Posterior vena cava (tissue), 2 donors: Measurements from ENCODE around the gene PDGFA. TPM values are rescaled to one million over a fixed set of nuclear protein-coding genes. Genes with fewer than 3 reads are reported as not detected.

ENCODE experiments used
- DNase-seq: peaks from one replicate; pipeline ENCODE4 v3.0.0-alpha.2; 2020; ENCODE audit warnings: low spot score
- intact Hi-C, 2 donors: fragments of 100-400 bp; cut with DNase I; formaldehyde crosslinking; loops; one replicate each; pipeline versions ENCODE4 v1.14.1 to v1.14.2; 2022 to 2023
- total RNA-seq, 2 donors: library from RNA; stranded (reverse); fragmentation: NEBNext Ultra II Directional; extraction: Animal tissue kit (Norgen Biotek cat#: 25700); gene quantifications; one replicate each; pipeline ENCODE4 v1.2.1, GENCODE V29; 2021
- donor health status: DM: yes; HTN: yes; CAD: no.
- donor health status: DM: yes; HTN: yes; CAD: no.

The PDGFA gene
- total RNA-seq, 2 donors from 2014 or later: 54.1 to 63.1 TPM

GRCh38 chr7:460374-461116 lies 59.1 kb downstream of the PDGFA start:
- intact Hi-C loops: no loop called here
- DNase-seq: peak; percentile 80

DNA sequence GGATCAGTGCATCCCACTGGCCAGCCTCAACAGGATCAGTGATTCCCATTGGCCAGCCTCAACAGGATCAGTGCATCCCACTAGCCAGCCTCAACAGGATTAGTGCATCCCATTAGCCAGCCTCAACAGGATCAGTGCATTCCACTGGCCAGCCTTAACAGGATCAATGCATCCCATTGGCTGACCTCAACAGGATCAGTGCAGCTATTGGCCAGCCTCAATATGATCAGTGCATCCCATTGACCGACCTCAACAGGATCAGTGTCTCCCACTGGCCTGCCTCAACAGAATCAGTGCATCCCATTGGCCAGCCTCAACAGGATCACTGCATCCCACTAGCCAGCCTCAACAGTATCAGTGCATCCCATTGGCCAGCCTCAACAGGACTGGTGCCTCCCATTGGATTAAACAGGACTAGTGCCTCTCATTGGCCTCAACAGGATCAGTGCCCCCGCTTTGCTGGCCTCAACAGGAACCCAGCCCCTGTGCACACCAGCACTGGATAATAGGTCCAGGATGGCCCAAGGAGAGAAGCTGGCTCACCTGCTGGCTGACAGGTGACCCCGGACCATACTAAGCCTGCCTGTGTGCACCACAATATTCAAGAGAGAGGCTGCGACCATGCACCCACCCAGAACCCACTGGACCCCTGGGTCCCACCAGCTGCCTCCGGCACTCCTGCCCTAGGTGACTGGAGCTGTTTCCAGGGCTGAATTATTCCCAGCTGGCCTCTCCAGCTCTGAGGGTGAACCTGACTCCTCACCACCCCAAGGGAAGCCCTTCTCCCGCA lies 59.9 kb downstream of the PDGFA start:
- peak; percentile 23 for DNase-seq

DNA sequence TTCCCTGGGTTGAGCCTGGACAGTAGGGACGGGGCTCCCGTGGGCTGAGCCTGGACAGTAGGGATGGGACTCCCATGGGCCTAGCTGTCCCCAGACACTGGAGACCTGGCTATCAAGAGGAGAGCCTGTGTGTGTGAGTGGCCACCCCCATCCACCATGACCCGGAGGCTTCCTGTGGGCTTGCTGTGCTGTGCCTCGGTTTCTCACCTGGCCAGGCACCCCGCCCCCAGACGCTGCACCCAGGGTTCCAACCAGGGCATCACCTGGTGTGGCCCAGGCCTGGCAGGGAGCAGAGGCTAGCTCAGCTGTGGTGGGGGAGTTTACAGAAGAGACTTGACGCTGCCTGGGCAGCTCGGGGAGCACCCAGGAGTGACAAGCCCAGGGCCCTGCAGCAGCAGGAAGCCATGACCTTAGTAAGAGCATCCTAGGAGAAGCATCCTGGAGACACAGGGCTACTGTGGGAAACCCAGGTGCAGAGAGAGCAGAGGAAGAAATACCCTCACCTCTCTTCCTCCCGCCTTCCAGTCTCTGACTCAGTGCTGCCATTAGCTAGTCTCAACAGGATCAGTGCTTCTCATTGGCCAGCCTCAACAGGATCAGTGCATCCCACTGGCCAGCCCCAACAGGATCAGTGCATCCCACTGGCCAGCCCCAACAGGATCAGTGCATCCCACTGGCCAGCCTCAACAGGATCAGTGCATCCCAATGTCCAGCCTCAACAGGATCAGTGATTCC lies 61.0 kb downstream of the PDGFA start:
- DNase-seq: peak; percentile 73
- intact Hi-C loops: no loop called here

More for the DNA sequence above, 59.9 kb downstream of the PDGFA start:
- intact Hi-C loops: no loop called here

GRCh38 chr7:457814-458510 lies 61.7 kb downstream of the PDGFA start:
- intact Hi-C loops: no loop called here

GRCh38 chr7:455110-455928 lies 64.3 kb downstream of the PDGFA start:
- no peak for DNase-seq
- intact Hi-C loops: no loop called here

More at GRCh38 chr7:457814-458510, 61.7 kb downstream of the PDGFA start:
- DNase-seq: peak; percentile 78

DNA sequence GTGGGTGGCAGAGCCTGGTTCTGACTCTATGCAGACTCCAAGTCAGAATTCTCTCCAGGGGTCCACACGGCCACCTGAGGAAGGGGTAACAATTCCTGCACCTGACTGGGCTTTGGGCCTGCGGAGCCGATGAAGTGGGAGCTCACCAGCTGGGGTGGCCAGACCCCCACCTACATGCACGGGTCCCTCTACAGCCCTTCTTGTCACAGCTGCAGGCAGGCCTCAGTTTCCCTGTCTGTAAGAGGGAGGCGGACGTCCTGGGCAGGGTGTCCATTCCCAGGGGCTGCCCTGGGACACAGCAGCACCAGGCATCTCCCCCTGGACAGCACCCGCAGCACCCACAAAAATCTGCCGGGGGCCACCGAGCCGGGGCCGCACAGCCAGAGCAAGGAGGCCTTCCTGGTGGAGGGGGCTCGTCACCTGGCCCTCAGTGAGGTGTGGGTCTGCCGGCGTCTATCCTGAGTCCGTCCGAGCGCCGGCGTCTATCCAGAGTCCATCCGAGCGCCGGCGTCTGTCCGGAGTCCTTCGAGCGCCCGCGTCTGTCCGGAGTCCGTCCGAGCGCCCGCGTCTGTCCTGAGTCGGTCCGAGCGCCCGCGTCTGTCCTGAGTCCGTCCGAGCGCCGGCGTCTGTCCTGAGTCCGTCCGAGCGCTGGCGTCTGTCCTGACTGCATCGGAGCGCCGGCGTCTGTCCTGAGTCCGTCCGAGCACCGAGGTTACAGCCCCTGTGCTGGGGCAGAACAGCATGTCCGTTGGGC lies 65.1 kb downstream of the PDGFA start:
- DNase-seq: no peak
- intact Hi-C loops: no loop called here

GRCh38 chr7:453597-454306 lies 65.9 kb downstream of the PDGFA start:
- intact Hi-C loops: no loop called here
- no peak for DNase-seq

DNA sequence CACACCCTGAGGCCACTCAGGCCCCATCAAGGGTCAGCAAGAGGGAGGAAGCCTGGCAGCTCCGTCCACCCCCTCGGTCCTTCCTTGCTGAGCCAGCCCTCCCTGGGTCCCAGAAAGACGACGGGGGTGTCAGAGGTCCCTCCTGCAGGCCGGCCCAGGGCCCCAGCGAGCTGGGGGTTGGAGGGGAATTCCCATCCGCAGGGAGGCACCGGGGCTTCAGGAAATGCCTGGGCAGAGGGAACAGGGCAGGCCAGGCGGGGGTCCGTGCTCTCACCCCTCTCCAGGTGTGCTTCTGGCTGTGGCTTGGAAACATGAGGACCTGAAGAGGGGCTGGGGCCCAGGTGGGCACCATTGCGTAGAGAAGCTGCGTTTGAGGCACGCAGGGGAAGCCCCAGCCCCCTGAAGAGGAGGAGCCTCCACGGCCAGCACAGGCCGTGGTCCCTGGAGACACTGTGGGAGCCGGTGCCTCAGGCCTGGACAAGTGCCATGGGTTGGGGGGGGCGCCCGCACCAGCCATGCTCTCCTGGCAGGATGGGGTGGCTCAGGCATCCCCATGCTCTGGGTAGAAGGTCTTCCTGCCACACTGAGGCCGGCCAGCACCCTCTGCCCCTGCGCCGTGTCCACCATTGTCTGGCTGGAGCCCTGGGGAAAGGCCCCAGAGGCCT lies 66.7 kb downstream of the PDGFA start:
- intact Hi-C loops: no loop called here
- DNase-seq: no peak

DNA sequence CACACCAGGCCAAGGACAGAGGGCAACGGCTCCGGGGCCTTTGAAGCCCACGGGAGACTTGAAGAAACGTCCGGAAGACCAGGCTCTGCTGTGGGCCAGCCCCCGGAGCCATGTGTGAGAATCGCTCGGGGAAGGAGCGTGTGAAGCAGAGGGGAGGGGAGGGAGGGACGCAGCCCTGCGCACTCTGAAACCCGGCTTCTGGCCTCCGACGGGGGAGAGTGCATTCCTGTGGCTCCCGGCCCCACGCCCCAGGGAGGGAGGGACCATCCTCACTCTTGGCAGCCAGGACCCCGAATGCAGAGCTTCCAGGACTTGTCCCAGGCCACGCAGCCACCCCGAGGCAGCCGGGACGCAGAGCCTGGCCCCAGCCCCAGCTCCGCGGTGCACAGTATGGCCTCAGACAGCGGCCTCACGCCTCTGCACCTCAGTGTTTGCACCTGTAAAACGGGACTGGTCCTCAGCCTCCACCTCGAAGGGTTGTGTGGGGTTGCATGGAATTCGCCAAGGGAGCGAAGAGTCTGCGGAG lies 67.4 kb downstream of the PDGFA start:
- intact Hi-C loops: no loop called here
- DNase-seq: no peak

DNA sequence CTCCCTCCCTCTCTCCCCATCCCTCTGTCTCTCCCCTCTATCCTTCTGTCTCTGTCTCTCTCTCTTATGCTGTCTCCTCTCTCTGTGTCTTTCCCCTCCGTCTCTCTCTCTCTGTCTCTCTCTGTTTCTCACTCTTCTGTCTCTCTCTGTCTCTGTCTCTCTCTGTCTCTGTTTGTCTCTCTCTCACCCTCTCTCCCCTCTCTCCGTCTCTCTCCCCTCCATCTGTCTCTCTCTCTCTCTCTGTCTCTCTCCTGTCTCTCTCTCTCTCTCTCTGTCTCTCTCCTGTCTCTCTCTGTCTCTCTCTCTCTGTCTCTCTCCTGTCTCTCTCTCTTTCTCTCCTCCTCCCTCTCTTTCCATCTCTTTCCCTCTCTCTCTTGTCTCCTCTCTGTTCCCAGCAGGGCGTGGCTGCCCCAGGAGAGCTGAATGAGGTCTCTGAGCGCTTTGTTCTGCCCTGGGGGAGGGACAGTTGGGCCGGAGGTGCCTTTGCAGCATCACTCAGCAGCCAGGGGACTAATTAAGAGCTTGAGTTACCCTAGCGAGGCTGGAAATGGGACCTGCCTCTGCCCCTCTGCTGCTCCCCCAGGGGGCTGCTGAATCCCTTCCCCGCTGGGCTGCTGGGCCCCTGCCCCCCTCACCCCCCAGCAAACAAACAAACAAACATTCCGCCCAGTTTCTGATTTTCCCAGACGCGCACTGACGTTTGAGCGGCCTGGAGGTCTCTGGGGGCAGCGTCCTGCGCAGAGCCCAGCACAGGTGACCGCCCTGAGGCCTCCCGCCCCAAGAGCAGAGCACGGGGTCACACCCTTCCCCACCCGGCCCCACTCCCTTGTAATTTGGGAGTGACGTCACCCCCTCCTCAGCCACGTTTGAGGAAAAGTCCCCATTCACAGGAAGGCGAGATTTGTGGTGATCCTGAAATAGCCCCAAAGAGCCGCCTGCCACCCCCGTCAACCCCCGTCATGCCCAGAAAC lies 68.1 kb downstream of the PDGFA start:
- DNase-seq: no peak
- intact Hi-C loops: no loop called here

DNA sequence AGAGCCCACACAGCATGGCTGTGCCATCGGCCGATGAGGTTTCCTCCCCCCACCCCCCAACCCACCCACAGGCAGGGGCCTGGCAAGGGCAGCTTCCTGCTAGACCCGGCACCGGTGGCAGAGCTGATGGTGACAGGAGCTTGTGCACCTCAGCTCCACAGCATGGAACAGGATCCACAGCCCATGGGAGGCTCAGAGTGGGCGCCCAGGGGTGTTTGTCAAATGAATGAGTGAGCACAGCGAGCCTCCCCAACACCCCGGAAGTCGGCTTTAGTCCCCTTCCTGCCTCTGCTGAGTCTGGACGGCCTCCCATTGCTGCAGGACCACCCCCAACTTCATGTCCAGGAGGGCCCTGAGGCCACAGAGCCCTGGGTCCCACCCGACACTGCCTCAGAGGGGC lies 68.9 kb downstream of the PDGFA start:
- intact Hi-C loops: no loop called here
- DNase-seq: no peak

DNA sequence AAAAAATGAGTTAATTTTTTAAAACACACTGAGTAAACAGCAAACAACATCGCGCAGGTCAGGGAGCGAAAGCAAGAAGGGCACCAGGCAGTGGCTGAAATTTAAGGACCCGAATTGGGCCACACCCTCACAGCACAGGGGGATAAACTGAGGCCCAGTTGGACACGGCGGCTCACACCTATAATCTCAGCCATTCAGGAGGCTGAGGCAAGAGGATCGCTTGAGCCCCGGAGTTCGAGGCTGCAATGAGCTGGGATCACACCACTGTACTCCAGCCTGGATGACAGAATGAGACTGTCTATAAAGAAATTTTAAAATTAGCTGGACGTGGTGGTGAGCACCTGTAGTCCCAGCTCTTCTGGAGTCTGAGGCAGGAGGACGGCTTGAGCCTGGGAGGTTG lies 69.6 kb downstream of the PDGFA start:
- intact Hi-C loops: no loop called here
- DNase-seq: no peak

- intact Hi-C loops: no loop called here
- no peak for DNase-seq
These were observed 70.2 kb downstream of the PDGFA start for GRCh38 chr7:449324-450019.

GRCh38 chr7:447523-447922 lies 72.1 kb downstream of the PDGFA start:
- intact Hi-C loops: no loop called here
- DNase-seq: no peak
